ENCODE measurements around the gene HFE.

DNA sequence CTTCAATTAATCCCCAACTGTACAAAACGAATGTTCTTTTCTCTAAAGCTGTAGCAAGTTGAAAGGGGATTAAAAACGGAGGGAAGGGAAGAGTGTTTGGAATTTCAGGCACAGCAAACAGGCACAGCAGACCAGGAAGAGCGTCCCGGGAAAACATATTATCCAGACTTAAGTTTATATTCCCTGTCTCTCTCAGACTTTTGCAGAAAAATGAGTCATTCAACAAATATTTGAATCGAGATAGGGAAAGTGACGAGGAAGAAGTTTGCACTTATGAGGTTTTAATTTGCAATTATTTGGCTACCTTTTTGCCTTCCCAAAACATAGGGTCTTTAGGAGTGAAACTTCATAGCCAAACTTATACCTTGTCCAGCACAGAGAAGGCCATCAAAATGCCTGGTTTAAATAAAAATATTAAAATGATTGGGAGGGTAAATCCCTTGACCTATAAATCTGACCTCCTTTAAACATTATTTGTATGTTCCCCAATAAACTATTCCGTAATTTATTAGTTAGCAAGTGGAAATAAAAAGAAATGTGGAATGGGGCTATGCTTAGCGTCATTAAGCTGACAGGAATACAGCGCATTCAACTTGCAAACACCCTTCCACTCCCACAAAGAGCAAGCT, 16.0 kb downstream of the HFE start:
- TF ChIP-seq, protein P1, sequence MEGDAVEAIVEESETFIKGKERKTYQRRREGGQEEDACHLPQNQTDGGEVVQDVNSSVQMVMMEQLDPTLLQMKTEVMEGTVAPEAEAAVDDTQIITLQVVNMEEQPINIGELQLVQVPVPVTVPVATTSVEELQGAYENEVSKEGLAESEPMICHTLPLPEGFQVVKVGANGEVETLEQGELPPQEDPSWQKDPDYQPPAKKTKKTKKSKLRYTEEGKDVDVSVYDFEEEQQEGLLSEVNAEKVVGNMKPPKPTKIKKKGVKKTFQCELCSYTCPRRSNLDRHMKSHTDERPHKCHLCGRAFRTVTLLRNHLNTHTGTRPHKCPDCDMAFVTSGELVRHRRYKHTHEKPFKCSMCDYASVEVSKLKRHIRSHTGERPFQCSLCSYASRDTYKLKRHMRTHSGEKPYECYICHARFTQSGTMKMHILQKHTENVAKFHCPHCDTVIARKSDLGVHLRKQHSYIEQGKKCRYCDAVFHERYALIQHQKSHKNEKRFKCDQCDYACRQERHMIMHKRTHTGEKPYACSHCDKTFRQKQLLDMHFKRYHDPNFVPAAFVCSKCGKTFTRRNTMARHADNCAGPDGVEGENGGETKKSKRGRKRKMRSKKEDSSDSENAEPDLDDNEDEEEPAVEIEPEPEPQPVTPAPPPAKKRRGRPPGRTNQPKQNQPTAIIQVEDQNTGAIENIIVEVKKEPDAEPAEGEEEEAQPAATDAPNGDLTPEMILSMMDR (IDR thresholded peaks at IDR 0.05 in 2 of 3, conservative IDR thresholded peaks at IDR 0.05 in 1 of 3; ENCODE audit: control insufficient read depth in 2 of 3, extremely low read depth in 1 of 3, insufficient read depth in 1 of 3, low read depth in 3 of 3, low read length in 3 of 3): no peak
- TF ChIP-seq FOXK2 (IDR thresholded peaks at IDR 0.05) (no peak), EP300 (IDR thresholded peaks at IDR 0.05; ENCODE audit: borderline replicate concordance in 1 of 2, control insufficient read depth in 1 of 2, low read depth in 2 of 2, low read length in 2 of 2) (no peak)
- TF ChIP-seq, protein P2, sequence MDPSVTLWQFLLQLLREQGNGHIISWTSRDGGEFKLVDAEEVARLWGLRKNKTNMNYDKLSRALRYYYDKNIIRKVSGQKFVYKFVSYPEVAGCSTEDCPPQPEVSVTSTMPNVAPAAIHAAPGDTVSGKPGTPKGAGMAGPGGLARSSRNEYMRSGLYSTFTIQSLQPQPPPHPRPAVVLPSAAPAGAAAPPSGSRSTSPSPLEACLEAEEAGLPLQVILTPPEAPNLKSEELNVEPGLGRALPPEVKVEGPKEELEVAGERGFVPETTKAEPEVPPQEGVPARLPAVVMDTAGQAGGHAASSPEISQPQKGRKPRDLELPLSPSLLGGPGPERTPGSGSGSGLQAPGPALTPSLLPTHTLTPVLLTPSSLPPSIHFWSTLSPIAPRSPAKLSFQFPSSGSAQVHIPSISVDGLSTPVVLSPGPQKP (IDR thresholded peaks at IDR 0.05; ENCODE audit: low read depth, low read length): no peak

Data from GM12878 (cell line).